Stimulated activated CD4-positive, alpha-beta T cell treated with anti-CD3 and anti-CD28 coated beads, TNF-alpha, amount 100 ng/mL, for 24 hours (primary cell): Measurements from ENCODE around the gene RABL6.
"Not testable (repeated sequence)": the region's sequence is repeated elsewhere in the genome, so short reads cannot be mapped to it uniquely, and the experiment has no call there.

Experiments
- DNase-seq, 3 experiments: peaks; one replicate each; pipeline ENCODE4 v3.0.0-alpha.2; 2020; ENCODE audit warnings: low read depth in 3 of 3

The RABL6 gene

GRCh38 chr9:136793086-136793946, 14.4 kb upstream of the RABL6 start:
- no peak for DNase-seq

GRCh38 chr9:136794281-136794999, 13.3 kb upstream of the RABL6 start:
- no peak for DNase-seq

GRCh38 chr9:136795000-136795348, 12.8 kb upstream of the RABL6 start:
- DNase-seq: no peak

- DNase-seq: no peak
Observed at GRCh38 chr9:136796238-136796774, 11.4 kb upstream of the RABL6 start, which contains the start of gene CCDC183. TSS of gene CCDC183 (plus strand) at chr9:136796338. CDS start at chr9:136796398, 60 bp downstream.

GRCh38 chr9:136796775-136797347, 10.9 kb upstream of the RABL6 start:
- not testable (repeated sequence) for DNase-seq

GRCh38 chr9:136798708-136799078, 9.1 kb upstream of the RABL6 start:
- no peak for DNase-seq

- DNase-seq: no peak
Observed at GRCh38 chr9:136799079-136799853, 8.5 kb upstream of the RABL6 start.

- peak; percentile 67 to 87 (median 77) for DNase-seq
Observed at GRCh38 chr9:136799854-136800657, 7.7 kb upstream of the RABL6 start.

- DNase-seq: no peak
Observed at GRCh38 chr9:136802321-136802720, 5.4 kb upstream of the RABL6 start.

- not testable (repeated sequence) for DNase-seq
Observed at GRCh38 chr9:136803009-136803550, 4.7 kb upstream of the RABL6 start.

GRCh38 chr9:136803551-136804508, 3.9 kb upstream of the RABL6 start:
- no peak for DNase-seq

- no peak for DNase-seq
Observed at GRCh38 chr9:136804509-136805206, 3.1 kb upstream of the RABL6 start.

- DNase-seq: no peak
Observed at GRCh38 chr9:136805207-136805740, 2.5 kb upstream of the RABL6 start.

GRCh38 chr9:136806067-136806466, 1.7 kb upstream of the RABL6 start:
- DNase-seq: no peak

- DNase-seq: no peak
Observed at GRCh38 chr9:136806631-136807201, 1.0 kb upstream of the RABL6 start.

- DNase-seq: peak in 1 of 3 experiments; percentile 32
Observed at GRCh38 chr9:136808075-136808805, 492 bp downstream of the RABL6 start.

- DNase-seq: no peak
Observed at GRCh38 chr9:136808806-136809158, 1.0 kb downstream of the RABL6 start.
